Brain microvascular endothelial cell (primary cell): ENCODE results near the gene ERICH6B.

Experiments
- DNase-seq: peaks from one replicate; pipeline ENCODE4 v3.0.0-alpha.2; 2020
- H3K27ac ChIP-seq: fragments of 250-450 bp; sonication (Bioruptor Pico); 2 replicates; pipeline ENCODE4 v1.5.1; 2020; ENCODE audit warnings: mild to moderate bottlenecking, moderate library complexity
- H3K27me3 ChIP-seq: fragments of 250-450 bp; sonication (Bioruptor Pico); replicated peaks from 2 replicates; pipeline ENCODE4 v1.5.1; 2020; ENCODE audit warnings: mild to moderate bottlenecking
- H3K36me3 ChIP-seq: fragments of 250-450 bp; sonication (Bioruptor Pico); replicated peaks from 2 replicates; pipeline ENCODE4 v1.5.1; 2020; ENCODE audit warnings: mild to moderate bottlenecking
- H3K4me3 ChIP-seq: 2 replicates; pipeline ENCODE4 v1.5.1; 2011; ENCODE audit warnings: low read depth, mild to moderate bottlenecking, control low read depth, low read length, moderate library complexity
- CTCF ChIP-seq: IDR thresholded peaks from 2 replicates; pipeline ENCODE4 v1.5.1; 2011; ENCODE audit warnings: low read depth, mild to moderate bottlenecking, moderate library complexity, low read length, control low read depth, inconsistent platforms; ENCODE audit errors: missing control alignments
- in situ Hi-C: cut with HindIII; loops from 2 replicates; pipeline ENCODE4 v1.10.0; 2017; ENCODE audit warnings: low sequenced_read_pairs, low pct_ligation_motif_present

The ERICH6B gene

GRCh38 chr13:45627656-45628055 lies 12.1 kb upstream of the ERICH6B start:
- in situ Hi-C loops = no loop called here
- peaks cover 5% of the 10 kb centered on the region for H3K27me3 ChIP-seq
- no peak for TF ChIP-seq CTCF
- DNase-seq = no peak
- no peak overlapping the region for H3K4me3 ChIP-seq
- H3K27ac ChIP-seq = no peak overlapping the region
- no peaks in the 10 kb centered on the region for H3K36me3 ChIP-seq

GRCh38 chr13:45626731-45627374 lies 11.3 kb upstream of the ERICH6B start:
- TF ChIP-seq CTCF = no peak
- Histone ChIP-seq H3K27me3 (peaks cover 9% of the 10 kb centered on the region), H3K4me3 (no peak overlapping the region), H3K27ac (no peak overlapping the region), H3K36me3 (no peaks in the 10 kb centered on the region)
- peak; percentile 7 for DNase-seq
- in situ Hi-C loops = no loop called here

- peaks cover 16% of the 10 kb centered on the region for H3K27me3 ChIP-seq
- TF ChIP-seq CTCF = peak; percentile 60
- no peak overlapping the region for H3K4me3 ChIP-seq
- no peak for DNase-seq
- H3K27ac ChIP-seq = no peak overlapping the region
- no peaks in the 10 kb centered on the region for H3K36me3 ChIP-seq
- in situ Hi-C loops = no loop called here
Observed at GRCh38 chr13:45623516-45624090, 8.1 kb upstream of the ERICH6B start.

GRCh38 chr13:45621950-45622349 lies 6.4 kb upstream of the ERICH6B start:
- in situ Hi-C loops = no loop called here
- DNase-seq = no peak
- Histone ChIP-seq H3K36me3 (no peaks in the 10 kb centered on the region), H3K4me3 (no peak overlapping the region), H3K27me3 (peaks cover 14% of the 10 kb centered on the region), H3K27ac (no peak overlapping the region)
- no peak for TF ChIP-seq CTCF

GRCh38 chr13:45607931-45608330 lies 7.6 kb downstream of the ERICH6B start:
- no peak overlapping the region for H3K27ac ChIP-seq
- no peak overlapping the region for H3K4me3 ChIP-seq
- in situ Hi-C loops = no loop called here
- TF ChIP-seq CTCF = no peak
- no peak for DNase-seq
- H3K36me3 ChIP-seq = no peaks in the 10 kb centered on the region
- peaks cover 4% of the 10 kb centered on the region for H3K27me3 ChIP-seq

GRCh38 chr13:45604892-45605291 lies 10.6 kb downstream of the ERICH6B start:
- in situ Hi-C loops = no loop called here
- Histone ChIP-seq H3K4me3 (no peak overlapping the region), H3K27ac (no peak overlapping the region), H3K36me3 (no peaks in the 10 kb centered on the region), H3K27me3 (no peaks in the 10 kb centered on the region)
- no peak for DNase-seq
- no peak for TF ChIP-seq CTCF
